ENCODE results near the gene IL17REL. TPM values are rescaled to one million over a fixed set of nuclear protein-coding genes. Genes with fewer than 3 reads are reported as not detected.

IL17REL gene
- total RNA-seq, 4 donors from 2014 or later, result not detected

DNA sequence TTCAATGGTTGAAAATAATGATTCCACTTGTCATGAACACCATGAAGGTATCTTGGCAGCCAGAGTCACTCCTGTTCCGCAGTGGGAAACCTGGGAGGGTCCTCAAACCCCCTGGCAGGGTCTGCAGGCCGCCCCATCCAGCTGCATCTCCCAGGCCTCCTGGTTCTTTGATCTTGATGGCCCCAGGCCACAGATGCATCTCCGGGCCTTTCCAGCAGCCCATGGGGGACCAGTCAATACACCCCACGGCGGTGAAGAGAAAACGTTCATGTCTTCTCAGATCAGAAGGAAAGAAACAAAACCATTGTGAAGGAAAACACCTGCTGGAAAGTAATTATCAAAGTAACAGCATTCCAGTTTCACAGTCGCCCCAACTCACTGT lies 47.3 kb upstream of the IL17REL start:
- in situ Hi-C loops (cut with MboI; ENCODE audit: low sequenced_read_pairs in 4 of 4) (no loop called here), intact Hi-C loops (cut with DNase I; ENCODE audit: low total_unique reads) (no loop called here)
- Histone ChIP-seq H3K27me3 (peaks cover 30 to 43% (median 42%) of the 10 kb centered on the region in 3 donors), H3K9me3 (no peaks in the 10 kb centered on the region), H3K4me1 (no peaks in the 10 kb centered on the region), H3K36me3 (no peaks in the 10 kb centered on the region), H3K4me3 (no peak overlapping the region), H3K27ac (no peak overlapping the region)
- TF ChIP-seq POLR2A (IDR thresholded peaks at IDR 0.05), result no peak
- TF ChIP-seq CTCF (IDR thresholded peaks at IDR 0.05 in 4 of 5, conservative IDR thresholded peaks at IDR 0.05 in 1 of 5), result no peak
- DNase-seq (no peak), ATAC-seq (no peak)

GRCh38 chr22:50058906-50059880 lies 46.6 kb upstream of the IL17REL start:
- no peaks in the 10 kb centered on the region for H3K9me3 ChIP-seq
- no peaks in the 10 kb centered on the region for H3K36me3 ChIP-seq
- DNase-seq (no peak), ATAC-seq (no peak)
- peaks cover 28 to 40% (median 38%) of the 10 kb centered on the region in 3 donors for H3K27me3 ChIP-seq
- TF ChIP-seq POLR2A (IDR thresholded peaks at IDR 0.05), result no peak
- no peak overlapping the region for H3K4me3 ChIP-seq
- no peaks in the 10 kb centered on the region for H3K4me1 ChIP-seq
- intact Hi-C loops (cut with DNase I; ENCODE audit: low total_unique reads) (no loop called here), in situ Hi-C loops (cut with MboI; ENCODE audit: low sequenced_read_pairs in 4 of 4) (no loop called here)
- no peak overlapping the region for H3K27ac ChIP-seq

DNA sequence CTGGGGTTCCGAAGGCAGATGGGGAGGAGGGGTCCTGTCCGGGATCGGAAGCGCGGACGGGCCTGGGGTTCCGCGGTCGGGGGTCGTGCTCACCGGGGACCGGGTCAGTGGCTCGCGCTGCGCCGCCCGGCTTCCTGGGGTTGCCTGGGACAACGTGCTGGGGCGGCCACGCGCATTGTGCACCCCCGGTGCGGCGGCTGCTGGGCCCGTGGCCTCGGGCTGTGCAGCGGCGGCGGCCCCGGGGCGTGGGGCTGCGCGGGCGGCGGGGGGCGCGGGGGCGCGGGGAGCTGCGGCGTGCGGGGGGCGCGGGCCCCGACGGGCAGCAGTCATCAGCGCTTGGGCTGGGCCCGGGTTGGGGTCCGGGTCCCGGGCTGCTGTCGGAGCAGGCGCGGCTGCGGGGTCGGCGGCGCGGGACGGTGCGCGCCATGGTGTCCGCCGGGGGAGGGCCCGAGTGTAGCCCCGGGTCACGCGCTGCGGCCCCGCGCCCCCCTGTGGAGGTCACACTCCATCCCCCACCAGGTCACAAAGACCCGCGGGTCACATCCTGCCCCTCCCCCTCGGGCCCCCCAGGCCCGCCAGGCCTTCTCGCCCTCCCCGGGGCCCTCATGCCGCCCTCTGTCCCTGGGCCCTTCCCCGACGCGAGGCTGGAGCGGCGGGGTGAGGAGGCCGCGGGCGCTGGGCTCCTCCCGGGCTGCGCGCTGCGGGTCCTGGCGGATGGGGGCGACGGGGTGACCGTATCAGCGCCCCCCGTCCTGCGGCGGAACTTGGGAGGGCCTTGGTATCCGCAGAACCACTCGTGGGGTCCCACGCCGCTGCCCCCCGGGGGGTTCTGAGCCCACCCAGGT lies 45.7 kb upstream of the IL17REL start, which contains the start of gene TTLL8:
TTLL8 (minus strand) TSS at position 238 of the 845 bp plus-strand sequence.
- H3K9me3 ChIP-seq, result no peaks in the 10 kb centered on the region
- DNase-seq, result no peak
- ATAC-seq, result no peak
- peaks cover 28 to 34% (median 33%) of the 10 kb centered on the region in 3 donors for H3K27me3 ChIP-seq
- no peak within 1 kb of the TSS for H3K4me3 ChIP-seq
- no peaks in the 10 kb centered on the region for H3K36me3 ChIP-seq
- intact Hi-C loops (cut with DNase I; ENCODE audit: low total_unique reads) (no loop called here), in situ Hi-C loops (cut with MboI; ENCODE audit: low sequenced_read_pairs in 4 of 4) (no loop called here)
- TF ChIP-seq POLR2A (IDR thresholded peaks at IDR 0.05) (no peak), CTCF (IDR thresholded peaks at IDR 0.05 in 4 of 5, conservative IDR thresholded peaks at IDR 0.05 in 1 of 5) (no peak)
- no peaks in the 10 kb centered on the region for H3K4me1 ChIP-seq
- H3K27ac ChIP-seq, result no peak within 1 kb of the TSS

DNA sequence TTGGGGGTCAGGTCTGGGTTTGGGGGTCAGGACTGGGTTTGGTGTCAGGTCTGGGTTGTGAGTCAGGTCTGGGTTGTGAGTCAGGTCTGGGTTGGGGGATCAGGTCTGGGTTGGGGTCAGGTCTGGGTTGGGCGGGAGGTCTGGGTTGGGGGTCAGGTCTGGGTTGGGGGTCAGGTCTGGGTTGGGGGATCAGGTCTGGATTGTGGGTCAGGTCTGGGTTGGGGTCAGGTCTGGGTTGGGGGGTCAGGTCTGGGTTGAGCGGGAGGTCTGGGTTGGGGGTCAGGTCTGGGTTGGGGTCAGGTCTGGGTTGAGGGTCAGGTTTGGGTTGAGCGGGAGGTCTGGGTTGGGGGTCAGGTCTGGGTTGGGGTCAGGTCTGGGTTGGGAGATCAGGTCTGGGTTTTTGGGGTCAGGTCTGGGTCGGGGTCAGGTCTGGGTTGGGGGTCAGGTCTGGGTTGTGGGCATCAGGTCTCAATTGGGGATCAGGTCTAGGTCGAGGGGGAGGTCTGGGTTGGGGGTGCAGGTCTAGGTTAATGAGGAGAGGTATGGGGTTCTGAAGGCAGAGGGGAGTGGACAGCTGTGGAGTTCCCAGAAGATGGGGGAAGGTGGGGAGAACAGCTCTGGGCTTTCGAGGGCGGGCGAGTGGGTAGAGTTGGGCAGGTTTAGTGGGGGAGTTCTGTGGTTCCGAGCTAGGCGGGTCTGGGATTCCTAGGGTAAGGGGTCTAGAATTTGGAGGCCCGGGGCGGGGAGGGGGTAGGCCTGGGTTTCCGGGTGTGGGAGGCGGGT lies 44.9 kb upstream of the IL17REL start:
- H3K27ac ChIP-seq, result no peak overlapping the region
- H3K9me3 ChIP-seq, result no peaks in the 10 kb centered on the region
- no peak for ATAC-seq
- no peak for DNase-seq
- intact Hi-C loops (cut with DNase I; ENCODE audit: low total_unique reads), result no loop called here
- TF ChIP-seq POLR2A (IDR thresholded peaks at IDR 0.05) (no peak), CTCF (IDR thresholded peaks at IDR 0.05 in 4 of 5, conservative IDR thresholded peaks at IDR 0.05 in 1 of 5) (no peak)
- H3K4me3 ChIP-seq, result no peak overlapping the region
- H3K4me1 ChIP-seq, result no peaks in the 10 kb centered on the region
- peaks cover 28 to 34% (median 33%) of the 10 kb centered on the region in 3 donors for H3K27me3 ChIP-seq
- H3K36me3 ChIP-seq, result no peaks in the 10 kb centered on the region
- in situ Hi-C loops (cut with MboI; ENCODE audit: low sequenced_read_pairs in 4 of 4), result no loop called here
